SK-N-SH (cell line): ENCODE results near the gene FYCO1. TPM values are rescaled to one million over a fixed set of nuclear protein-coding genes. Genes with fewer than 3 reads are reported as not detected.

ENCODE experiments used
- CTCF ChIA-PET: fragments of 300-600, 350-600 bp; formaldehyde crosslinking; extraction: SDS; loops from one replicate; lab custom pipeline; 2021; lab: Yijun Ruan, JAX
- POLR2A ChIA-PET: fragments of 350-600 bp; sonication (Branson Sonifier 250); formaldehyde crosslinking; extraction: SDS; loops from one replicate; lab custom pipeline; 2020; ENCODE audit warnings: antibody characterized with exemption, inconsistent platforms; lab: Yijun Ruan, JAX
- DNase-seq: peaks from one replicate; pipeline ENCODE4 v3.0.0; 2012
- H2AFZ ChIP-seq: fragments of 200-600 bp; sonication (generic); 2 replicates; pipeline ENCODE4 v1.8.1; 2016; ENCODE audit warnings: antibody characterized with exemption, mild to moderate bottlenecking, low read depth
- H3F3A ChIP-seq: fragments of 200-600 bp; sonication (generic); replicated peaks from 2 replicates; pipeline ENCODE3; 2016; ENCODE audit warnings: antibody characterized with exemption, mild to moderate bottlenecking; ENCODE audit not compliant: insufficient read depth
- H3K27ac ChIP-seq, 2 experiments: fragments of 200-500 bp in 1 of 2; fragments of 200-600 bp in 1 of 2; sonication (Bioruptor generic) in 1 of 2; sonication (generic), shearing (Covaris generic) in 1 of 2; 2 replicates each; pipeline versions ENCODE4 v1.5.1 to v1.6.1; 2014 to 2016; ENCODE audit warnings: low read depth in 2 of 2, inconsistent platforms in 1 of 2, low read length in 1 of 2, mild to moderate bottlenecking in 1 of 2, mixed read lengths in 1 of 2
- H3K27me3 ChIP-seq: fragments of 200-600 bp; sonication (generic), shearing (Covaris generic); 2 replicates; pipeline ENCODE4 v1.6.1; 2016; ENCODE audit warnings: mixed run types; ENCODE audit not compliant: insufficient read depth
- H3K36me3 ChIP-seq, 2 experiments: fragments of 200-500 bp in 1 of 2; fragments of 200-600 bp in 1 of 2; sonication (Bioruptor generic) in 1 of 2; sonication (generic) in 1 of 2; replicated peaks in 1 of 2; 2 replicates each; pipeline versions ENCODE3 to v1.5.1; 2014 to 2016; ENCODE audit warnings: low read length in 1 of 2, mild to moderate bottlenecking in 1 of 2; ENCODE audit not compliant: insufficient read depth in 2 of 2, control insufficient read depth in 1 of 2
- H3K4me1 ChIP-seq, 2 experiments: fragments of 200-500 bp in 1 of 2; fragments of 200-600 bp in 1 of 2; sonication (Bioruptor generic) in 1 of 2; sonication (generic), shearing (Covaris generic) in 1 of 2; 2 replicates each; pipeline versions ENCODE4 v1.5.1 to v1.6.1; 2014 to 2016; ENCODE audit warnings: low read depth in 1 of 2, low read length in 1 of 2, mixed run types in 1 of 2; ENCODE audit not compliant: insufficient read depth in 2 of 2, control insufficient read depth in 1 of 2
- H3K4me2 ChIP-seq: fragments of 200-600 bp; sonication (generic), shearing (Covaris generic); 2 replicates; pipeline ENCODE4 v1.6.1; 2017; ENCODE audit warnings: mixed run types
- H3K4me3 ChIP-seq, 2 experiments: fragments of 200-500 bp in 1 of 2; fragments of 200-600 bp in 1 of 2; sonication (Bioruptor generic) in 1 of 2; sonication (generic), shearing (Covaris generic) in 1 of 2; 2 replicates each; pipeline versions ENCODE4 v1.5.1 to v1.8.1; 2014 to 2016; ENCODE audit warnings: low read depth in 2 of 2, inconsistent platforms in 1 of 2, low read length in 1 of 2, mild to moderate bottlenecking in 1 of 2, mixed read lengths in 1 of 2, moderate library complexity in 1 of 2
- H3K79me2 ChIP-seq: fragments of 200-600 bp; sonication (generic); 2 replicates; pipeline ENCODE4 v1.8.1; 2017; ENCODE audit warnings: mild to moderate bottlenecking; ENCODE audit not compliant: insufficient read depth
- H3K9ac ChIP-seq: fragments of 200-600 bp; sonication (generic); 2 replicates; pipeline ENCODE4 v1.6.1; 2017; ENCODE audit warnings: mixed run types
- H3K9me2 ChIP-seq: fragments of 200-600 bp; sonication (generic); 2 replicates; pipeline ENCODE4 v1.6.1; 2017; ENCODE audit warnings: mixed run types
- H3K9me3 ChIP-seq: fragments of 200-600 bp; sonication (generic); 2 replicates; pipeline ENCODE4 v1.6.1; 2017; ENCODE audit warnings: mixed run types, mild to moderate bottlenecking, moderate library complexity
- H4K20me1 ChIP-seq: fragments of 200-600 bp; sonication (generic); 2 replicates; pipeline ENCODE4 v1.6.1; 2017; ENCODE audit warnings: mild to moderate bottlenecking, mixed run types; ENCODE audit not compliant: insufficient read depth
- EZH2phosphoT487 ChIP-seq: fragments of 200-600 bp; sonication (generic); IDR thresholded peaks from 2 replicates; pipeline ENCODE4 v1.6.1; 2017; ENCODE audit warnings: low read depth, mixed run types, mild to moderate bottlenecking, antibody characterized with exemption, moderate library complexity, borderline replicate concordance
- FOXJ3 ChIP-seq: sonication (generic); formaldehyde crosslinking; IDR thresholded peaks from 2 replicates; pipeline ENCODE4 v1.5.1; 2020; ENCODE audit warnings: mild to moderate bottlenecking, missing genetic modification reagents
- GABPA ChIP-seq: IDR thresholded peaks from 2 replicates; pipeline ENCODE4 v1.4.0; 2012; ENCODE audit warnings: low read depth, mild to moderate bottlenecking
- GATA2 ChIP-seq: sonication (generic); formaldehyde crosslinking; IDR thresholded peaks from 2 replicates; pipeline ENCODE4 v1.5.0; 2020; ENCODE audit warnings: mild to moderate bottlenecking, missing genetic modification reagents
- IRF3 ChIP-seq: fragments of 150-350 bp; IDR thresholded peaks from 2 replicates; pipeline ENCODE4 v1.6.1; 2016; ENCODE audit warnings: mild to moderate bottlenecking, low read depth, low read length
- MEF2A ChIP-seq: IDR thresholded peaks from 2 replicates; pipeline ENCODE4 v1.4.0; 2012; ENCODE audit warnings: low read depth, borderline replicate concordance
- MXI1 ChIP-seq: IDR thresholded peaks from 2 replicates; pipeline ENCODE4 v1.6.1; 2012; ENCODE audit warnings: mild to moderate bottlenecking, low read depth, low read length, improper control_type of control experiment
- NFIC ChIP-seq: IDR thresholded peaks from 2 replicates; pipeline ENCODE4 v1.4.0; 2012; ENCODE audit warnings: borderline replicate concordance
- POLR2AphosphoS5 ChIP-seq: IDR thresholded peaks from 2 replicates; pipeline ENCODE4 v1.6.1; 2012; ENCODE audit warnings: low read depth, low read length
- RCOR1 ChIP-seq: fragments of 150-350 bp; IDR thresholded peaks from 2 replicates; pipeline ENCODE4 v1.6.1; 2017; ENCODE audit warnings: antibody characterized with exemption, low read length
- RXRA ChIP-seq: IDR thresholded peaks from 2 replicates; pipeline ENCODE4 v1.4.0; 2012; ENCODE audit warnings: low read depth, mild to moderate bottlenecking, borderline replicate concordance
- TCF12 ChIP-seq: IDR thresholded peaks from 2 replicates; pipeline ENCODE4 v1.4.0; 2012
- TEAD4 ChIP-seq: IDR thresholded peaks from 2 replicates; pipeline ENCODE4 v1.4.0; 2012; ENCODE audit warnings: mild to moderate bottlenecking, borderline replicate concordance; ENCODE audit not compliant: insufficient read depth
- ZBTB33 ChIP-seq: IDR thresholded peaks from 2 replicates; pipeline ENCODE4 v1.4.0; 2012; ENCODE audit warnings: low read depth, borderline replicate concordance
- WGBS: methylation state at CpG from one replicate; pipeline ENCODE4 v1.1.6; 2017; ENCODE audit warnings: low lambda C conversion rate; 5-methylcytosine and 5-hydroxymethylcytosine counted together
- polyA plus RNA-seq, 3 experiments: library from polyadenylated mRNA; depleted of rRNA; stranded (reverse); fragments of >200 nt; gene quantifications; 2 replicates each; pipeline ENCODE4 v1.2.3, GENCODE V29; 2012

The FYCO1 gene
- polyA plus RNA-seq, 1 of the 3 experiments (the other 2 are of a cell fraction), result 5.5 TPM

GRCh38 chr3:45949432-45949831, 46.2 kb downstream of the FYCO1 start:
- Histone ChIP-seq H3K4me3 (no peak overlapping the region), H3K9me3 (no peaks in the 10 kb centered on the region), H3F3A (no peaks in the 10 kb centered on the region), H3K4me1 (no peaks in the 10 kb centered on the region; a peak in 1 of 4 replicates), H3K9me2 (no peaks in the 10 kb centered on the region), H3K27me3 (no peaks in the 10 kb centered on the region), H4K20me1 (no peaks in the 10 kb centered on the region), H3K9ac (no peak overlapping the region), H3K4me2 (no peak overlapping the region), H3K36me3 (peaks cover 3 to 79% of the 10 kb centered on the region in 2 experiments), H3K79me2 (no peaks in the 10 kb centered on the region), H3K27ac (no peak overlapping the region)
- no peak for DNase-seq
- CTCF ChIA-PET, result interaction anchor here (3.6 kb wide), 1 partner anchor 129 kb away, joined by 15 read pairs; no protein-coding TSS in a partner anchor
- POLR2A ChIA-PET, result no interaction called here
- TF ChIP-seq GABPA (no peak), FOXJ3 (no peak), TEAD4 (no peak), IRF3 (no peak), EZH2phosphoT487 (no peak), POLR2AphosphoS5 (no peak), ZBTB33 (no peak), RCOR1 (no peak)
- TF ChIP-seq, all 33 proteins: peak for 0
- WGBS, result 100% methylated on average over 1 of the region's 4 CpGs
- no peak overlapping the region for H2AFZ ChIP-seq

GRCh38 chr3:45948881-45949280, 46.7 kb downstream of the FYCO1 start:
- 97% methylated on average over 6 of the region's 6 CpGs for WGBS
- no peaks in the 10 kb centered on the region; a peak in 1 of 4 replicates for H3K4me1 ChIP-seq
- ChIA-PET POLR2A (no interaction called here), CTCF (no interaction called here)
- H3K9ac ChIP-seq, result no peak overlapping the region
- no peak overlapping the region for H3K27ac ChIP-seq
- peaks cover 3 to 74% of the 10 kb centered on the region in 2 experiments for H3K36me3 ChIP-seq
- no peaks in the 10 kb centered on the region for H3K9me2 ChIP-seq
- no peak for DNase-seq
- no peak overlapping the region for H3K4me2 ChIP-seq
- no peak overlapping the region for H2AFZ ChIP-seq
- no peaks in the 10 kb centered on the region for H4K20me1 ChIP-seq
- H3K27me3 ChIP-seq, result no peaks in the 10 kb centered on the region
- no peak overlapping the region for H3K4me3 ChIP-seq
- H3K9me3 ChIP-seq, result no peaks in the 10 kb centered on the region
- H3K79me2 ChIP-seq, result no peaks in the 10 kb centered on the region
- H3F3A ChIP-seq, result no peaks in the 10 kb centered on the region
- TF ChIP-seq FOXJ3, result no peak
- TF ChIP-seq RCOR1, result no peak
- TF ChIP-seq GATA2 (CRISPR knock-in tag), result no peak
- TF ChIP-seq TCF12, result no peak
- no peak for TF ChIP-seq RXRA
- TF ChIP-seq MXI1, result no peak
- TF ChIP-seq MEF2A, result no peak
- TF ChIP-seq NFIC, result no peak
- TF ChIP-seq, all 33 proteins: peak for 0
